WI38 (cell line): ENCODE results near the gene LENG8.

ENCODE experiments used
- H3K4me3 ChIP-seq: 2 replicates; pipeline ENCODE4 v1.5.1; 2011; ENCODE audit warnings: low read depth, mild to moderate bottlenecking, control low read depth, low read length
- TF ChIP-seq, protein P1 (sequence below): IDR thresholded peaks from 2 replicates; pipeline ENCODE4 v1.5.1; 2012; ENCODE audit warnings: low read depth, mild to moderate bottlenecking, control low read depth, low read length

Gene LENG8

DNA sequence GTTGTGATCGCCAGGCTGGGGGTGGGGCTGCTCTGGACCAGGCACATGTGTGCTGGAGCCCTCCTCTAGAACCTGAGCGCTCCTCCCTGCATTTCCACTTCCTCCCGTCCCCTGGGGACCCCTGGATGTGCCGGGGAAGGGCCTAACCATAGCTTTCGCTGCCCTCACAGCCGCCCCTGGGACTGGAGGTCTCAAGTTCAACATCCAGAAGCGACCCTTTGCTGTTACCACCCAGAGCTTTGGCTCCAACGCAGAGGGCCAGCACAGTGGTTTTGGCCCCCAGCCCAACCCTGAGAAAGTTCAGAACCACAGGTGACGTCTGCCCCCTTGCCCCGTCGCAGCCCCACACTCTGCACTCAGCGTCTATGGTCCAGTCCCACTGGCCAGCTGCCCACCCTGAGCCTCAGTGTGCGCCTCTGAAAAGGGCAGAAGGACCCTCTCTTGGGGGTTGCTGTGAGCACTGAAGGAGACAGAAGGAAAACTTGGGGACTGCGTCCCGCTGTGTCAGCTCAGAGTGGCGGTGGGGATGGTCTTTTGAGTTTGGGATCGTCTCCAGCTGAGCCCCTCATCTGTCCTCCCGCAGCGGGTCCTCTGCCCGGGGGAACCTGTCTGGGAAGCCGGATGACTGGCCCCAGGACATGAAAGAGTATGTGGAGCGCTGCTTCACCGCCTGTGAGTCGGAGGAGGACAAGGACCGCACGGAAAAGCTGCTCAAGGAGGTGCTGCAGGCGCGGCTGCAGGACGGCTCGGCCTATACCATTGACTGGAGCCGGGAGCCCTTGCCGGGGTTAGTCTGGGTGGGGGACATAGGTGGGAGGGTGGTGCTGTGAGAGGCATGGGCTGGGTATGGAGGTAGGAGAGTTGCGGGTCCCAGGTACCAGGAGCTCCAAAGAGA is 6.0 kb downstream of the LENG8 start:
- TF ChIP-seq, protein P1, sequence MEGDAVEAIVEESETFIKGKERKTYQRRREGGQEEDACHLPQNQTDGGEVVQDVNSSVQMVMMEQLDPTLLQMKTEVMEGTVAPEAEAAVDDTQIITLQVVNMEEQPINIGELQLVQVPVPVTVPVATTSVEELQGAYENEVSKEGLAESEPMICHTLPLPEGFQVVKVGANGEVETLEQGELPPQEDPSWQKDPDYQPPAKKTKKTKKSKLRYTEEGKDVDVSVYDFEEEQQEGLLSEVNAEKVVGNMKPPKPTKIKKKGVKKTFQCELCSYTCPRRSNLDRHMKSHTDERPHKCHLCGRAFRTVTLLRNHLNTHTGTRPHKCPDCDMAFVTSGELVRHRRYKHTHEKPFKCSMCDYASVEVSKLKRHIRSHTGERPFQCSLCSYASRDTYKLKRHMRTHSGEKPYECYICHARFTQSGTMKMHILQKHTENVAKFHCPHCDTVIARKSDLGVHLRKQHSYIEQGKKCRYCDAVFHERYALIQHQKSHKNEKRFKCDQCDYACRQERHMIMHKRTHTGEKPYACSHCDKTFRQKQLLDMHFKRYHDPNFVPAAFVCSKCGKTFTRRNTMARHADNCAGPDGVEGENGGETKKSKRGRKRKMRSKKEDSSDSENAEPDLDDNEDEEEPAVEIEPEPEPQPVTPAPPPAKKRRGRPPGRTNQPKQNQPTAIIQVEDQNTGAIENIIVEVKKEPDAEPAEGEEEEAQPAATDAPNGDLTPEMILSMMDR, result no peak

DNA sequence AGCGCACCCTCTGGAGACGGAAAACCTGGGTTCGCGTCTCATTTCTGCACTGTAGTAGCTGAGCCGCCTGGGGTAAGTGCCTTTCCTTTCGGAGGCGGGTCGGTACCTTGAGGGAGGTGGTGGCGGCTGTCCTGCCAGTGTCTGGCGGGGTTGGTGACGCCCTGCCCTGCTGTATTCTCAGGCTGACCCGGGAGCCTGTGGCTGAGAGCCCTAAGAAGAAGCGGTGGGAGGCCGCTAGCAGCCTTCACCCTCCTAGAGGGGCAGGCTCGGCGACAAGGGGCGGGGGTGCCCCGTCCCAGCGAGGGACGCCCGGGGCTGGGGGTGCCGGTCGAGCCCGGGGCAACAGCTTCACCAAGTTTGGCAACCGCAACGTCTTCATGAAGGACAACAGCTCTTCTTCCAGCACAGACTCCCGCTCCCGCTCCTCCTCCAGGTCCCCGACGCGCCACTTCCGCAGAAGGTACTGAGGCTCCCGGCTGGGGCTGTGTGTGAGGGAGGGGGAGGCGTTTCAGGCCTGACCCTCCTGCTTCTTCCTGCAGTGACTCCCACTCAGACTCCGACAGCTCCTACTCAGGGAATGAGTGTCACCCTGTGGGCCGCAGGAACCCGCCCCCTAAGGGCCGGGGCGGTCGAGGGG is 6.9 kb downstream of the LENG8 start:
- TF ChIP-seq, protein P1, result no peak

More for the DNA sequence above, 6.0 kb downstream of the LENG8 start:
- no peak overlapping the region for H3K4me3 ChIP-seq

DNA sequence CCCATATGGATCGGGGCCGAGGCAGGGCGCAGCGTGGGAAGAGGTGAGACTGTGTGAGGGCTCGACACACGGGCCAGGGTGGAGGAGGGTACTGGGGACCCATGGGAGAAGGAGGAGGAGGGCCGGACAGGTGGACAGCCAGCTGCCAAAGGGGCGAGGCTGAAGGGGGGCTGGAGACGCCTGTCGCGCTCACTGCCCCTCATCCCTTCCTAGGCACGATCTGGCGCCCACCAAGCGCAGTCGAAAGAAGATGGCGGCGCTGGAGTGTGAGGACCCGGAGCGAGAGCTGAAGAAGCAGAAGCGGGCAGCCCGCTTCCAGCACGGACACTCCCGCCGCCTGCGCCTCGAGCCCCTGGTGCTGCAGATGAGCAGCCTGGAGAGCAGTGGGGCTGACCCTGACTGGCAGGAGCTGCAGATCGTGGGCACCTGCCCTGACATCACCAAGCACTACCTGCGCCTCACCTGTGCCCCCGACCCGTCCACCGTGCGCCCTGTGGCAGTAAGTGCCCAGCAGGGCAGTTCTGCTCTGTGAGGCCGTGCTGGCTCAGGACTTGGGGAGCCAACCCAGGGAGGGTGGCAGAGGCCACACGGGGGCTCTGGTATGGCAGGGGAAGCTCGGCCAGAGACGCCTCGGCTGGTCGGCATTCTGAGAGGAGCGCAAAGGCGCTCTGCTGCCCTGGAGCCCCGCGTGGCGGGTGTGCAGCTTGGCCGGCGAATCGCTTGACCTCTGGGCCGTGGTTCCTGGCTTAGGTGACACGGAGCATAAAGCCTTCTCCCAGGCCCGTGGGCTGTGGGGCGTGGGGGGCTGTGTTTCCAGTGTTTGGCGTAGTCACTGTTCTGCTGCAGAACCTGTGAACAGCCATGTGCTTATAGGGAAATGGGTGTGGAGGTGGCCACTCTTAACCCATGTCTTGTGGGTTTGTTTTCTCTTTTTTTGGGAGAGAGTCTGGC is 7.7 kb downstream of the LENG8 start:
- TF ChIP-seq, protein P1, result no peak
- H3K4me3 ChIP-seq, result no peak overlapping the region

More for the DNA sequence above, 6.9 kb downstream of the LENG8 start:
- H3K4me3 ChIP-seq, result no peak overlapping the region

DNA sequence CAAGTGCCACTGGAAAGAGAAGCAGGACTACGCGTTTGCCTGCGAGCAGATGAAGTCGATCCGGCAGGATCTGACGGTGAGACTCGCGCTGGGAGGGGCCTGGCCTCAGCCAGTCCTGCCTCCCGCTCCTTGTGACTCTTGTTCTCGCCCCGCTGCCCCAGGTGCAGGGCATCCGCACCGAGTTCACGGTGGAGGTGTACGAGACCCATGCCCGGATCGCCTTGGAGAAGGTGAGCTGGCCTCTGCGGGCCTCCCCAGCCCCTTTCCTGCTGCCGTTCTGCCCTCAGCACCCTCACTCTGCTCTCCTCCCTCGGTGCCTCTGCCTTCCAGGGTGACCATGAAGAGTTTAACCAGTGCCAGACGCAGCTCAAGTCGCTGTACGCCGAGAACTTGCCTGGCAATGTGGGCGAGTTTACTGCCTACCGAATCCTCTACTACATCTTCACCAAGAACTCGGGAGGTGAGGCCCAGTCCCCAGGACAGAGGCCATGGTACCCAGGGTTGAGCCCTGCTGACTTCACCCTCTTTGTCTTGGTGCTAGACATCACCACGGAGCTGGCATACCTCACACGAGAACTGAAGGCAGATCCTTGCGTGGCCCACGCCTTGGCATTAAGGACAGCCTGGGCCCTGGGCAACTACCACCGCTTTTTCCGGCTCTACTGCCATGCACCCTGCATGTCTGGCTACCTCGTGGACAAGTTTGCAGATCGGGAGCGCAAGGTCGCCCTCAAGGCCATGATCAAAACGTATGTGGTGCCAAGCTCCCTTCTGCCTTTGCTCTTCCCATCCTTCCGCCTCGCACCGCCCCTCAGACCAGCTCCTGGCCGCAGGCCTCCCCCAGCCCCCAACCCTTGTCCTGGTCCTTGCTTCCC is 9.0 kb downstream of the LENG8 start:
- TF ChIP-seq, protein P1, result no peak
- no peak overlapping the region for H3K4me3 ChIP-seq

DNA sequence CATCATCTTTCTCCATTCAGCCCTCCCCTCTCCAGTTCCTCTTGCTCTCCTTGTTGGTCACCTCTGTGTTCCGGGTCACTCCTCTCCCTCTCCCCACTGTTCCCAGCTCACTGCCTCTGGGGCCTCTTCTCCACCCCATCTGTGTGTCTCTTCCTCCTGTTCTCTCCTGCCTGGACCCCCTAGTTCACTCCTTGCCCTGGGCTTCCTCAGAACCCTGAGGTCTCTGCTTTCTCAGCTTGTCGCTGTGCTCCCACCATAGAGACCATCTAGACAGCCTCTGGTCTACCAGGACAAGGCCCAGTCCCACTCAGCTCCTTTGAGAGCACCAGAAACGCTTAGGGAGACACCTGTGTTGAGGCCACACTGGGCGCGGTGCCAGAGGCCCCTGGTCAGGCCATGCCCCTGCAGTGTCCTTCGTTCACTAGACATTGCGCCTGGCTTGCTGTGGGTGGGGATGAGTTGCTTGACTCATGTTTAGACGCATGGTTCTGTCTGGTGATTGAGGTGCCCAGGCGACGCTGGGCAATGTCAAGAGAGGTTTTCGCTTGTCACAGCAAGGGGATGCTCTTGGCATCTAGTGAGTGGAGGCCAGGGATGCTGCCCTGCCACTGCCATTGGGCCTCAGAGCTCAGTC is 9.8 kb downstream of the LENG8 start:
- TF ChIP-seq, protein P1, result no peak
- H3K4me3 ChIP-seq, result no peak overlapping the region
